T-helper 2 cell (primary cell): ENCODE measurements around the gene DONSON.
A peak's percentile ranks its signal among the peaks of the same experiment; 100 is the strongest.

Source experiments
- DNase-seq, 5 experiments: peaks; one replicate each; pipeline versions ENCODE4 v3.0.0 to v3.0.0-alpha.2; 2012 to 2022

DONSON gene

GRCh38 chr21:33541105-33541711, 47.3 kb downstream of the DONSON start:
- DNase-seq, result peak in 1 of 5 experiments; percentile 47

GRCh38 chr21:33540711-33541104, 47.8 kb downstream of the DONSON start:
- no peak for DNase-seq

DNA sequence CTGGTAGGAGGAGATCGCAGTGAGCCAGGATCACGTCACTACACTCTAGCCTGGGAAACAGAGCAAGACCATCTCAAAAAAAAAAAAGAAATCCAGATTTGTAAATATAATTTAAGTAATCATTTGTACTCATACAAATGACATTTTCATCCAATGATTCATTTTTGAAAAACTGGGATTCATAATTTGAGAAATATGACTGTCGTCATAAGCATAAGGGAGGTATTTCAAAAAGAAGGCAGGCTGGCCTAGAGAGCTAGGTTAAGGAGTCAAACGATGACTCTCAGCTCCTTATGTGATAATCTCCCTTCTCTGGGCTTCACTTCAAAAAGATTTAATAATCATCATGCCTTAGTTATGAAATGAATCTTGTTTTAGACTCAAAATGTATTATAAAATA, 48.9 kb downstream of the DONSON start:
- no peak for DNase-seq

DNA sequence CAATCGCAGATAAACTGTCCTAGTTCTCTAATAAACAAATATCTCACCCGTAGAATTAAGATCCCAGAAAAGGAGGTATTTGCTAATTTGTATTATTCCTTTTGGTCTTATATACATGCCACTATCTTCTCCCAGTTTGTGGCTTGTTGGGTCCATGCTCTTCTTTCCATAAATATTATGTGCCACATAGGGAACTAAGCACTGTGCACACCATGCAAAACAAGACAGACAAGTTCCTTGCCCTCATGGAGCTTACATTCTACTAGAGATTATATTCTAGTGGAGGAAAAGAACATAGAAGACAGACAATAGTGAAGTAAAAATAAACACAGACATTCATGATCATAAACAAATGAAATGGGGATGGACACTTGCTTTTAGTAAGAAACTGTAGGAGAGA, 51.3 kb downstream of the DONSON start:
- DNase-seq, result no peak

- no peak for DNase-seq
Measured at GRCh38 chr21:33531007-33531406, 57.5 kb downstream of the DONSON start.
